ENCODE results near the gene APOBEC3F.
"Not testable (repeated sequence)": the region's sequence is repeated elsewhere in the genome, so short reads cannot be mapped to it uniquely, and the experiment has no call there.

APOBEC3F gene

DNA sequence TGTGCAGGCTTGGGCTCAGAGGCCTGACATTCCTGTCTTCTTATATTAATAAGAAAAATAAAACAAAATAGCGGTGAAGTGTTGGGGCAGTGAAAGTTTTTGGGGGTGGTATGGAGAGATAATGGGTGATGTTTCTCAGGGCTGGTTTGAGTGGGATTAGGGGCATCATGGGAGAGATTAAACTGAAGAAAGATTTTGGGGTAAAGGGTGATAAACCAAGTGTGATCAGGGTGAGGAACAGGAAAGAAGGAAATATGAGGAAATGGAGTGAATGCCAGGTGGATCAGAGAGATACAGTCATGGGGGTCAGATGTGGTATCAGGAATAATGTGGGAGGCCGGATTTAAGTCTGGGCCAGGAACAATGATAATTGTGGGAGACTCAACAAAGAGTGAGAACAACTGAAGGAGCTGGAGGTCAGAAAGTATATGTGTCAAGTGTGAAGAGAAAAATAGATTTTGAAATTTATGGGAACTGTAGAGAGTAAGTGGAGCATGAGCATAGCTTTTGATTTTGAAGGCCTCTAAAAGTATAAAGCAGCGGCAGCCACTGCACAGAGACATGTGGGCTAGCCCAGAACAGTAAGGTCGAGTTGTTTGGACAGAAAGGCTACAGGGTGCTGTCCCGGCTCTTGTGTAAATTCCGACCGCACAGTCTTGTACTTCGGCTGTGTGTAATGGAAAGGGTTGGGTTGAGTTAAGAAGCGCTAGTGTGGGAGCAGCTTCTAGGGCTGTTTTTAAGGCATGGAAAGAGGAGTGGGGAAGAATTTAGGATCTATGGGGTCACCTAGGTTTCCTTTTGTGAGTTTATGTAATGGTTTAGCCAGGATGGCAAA, 26.0 kb downstream of the APOBEC3F start:
- in situ Hi-C loops (cut with MboI; ENCODE audit: low pct_unique_long_range_greater_than_20kb, low sequenced_read_pairs), result not testable (repeated sequence)

DNA sequence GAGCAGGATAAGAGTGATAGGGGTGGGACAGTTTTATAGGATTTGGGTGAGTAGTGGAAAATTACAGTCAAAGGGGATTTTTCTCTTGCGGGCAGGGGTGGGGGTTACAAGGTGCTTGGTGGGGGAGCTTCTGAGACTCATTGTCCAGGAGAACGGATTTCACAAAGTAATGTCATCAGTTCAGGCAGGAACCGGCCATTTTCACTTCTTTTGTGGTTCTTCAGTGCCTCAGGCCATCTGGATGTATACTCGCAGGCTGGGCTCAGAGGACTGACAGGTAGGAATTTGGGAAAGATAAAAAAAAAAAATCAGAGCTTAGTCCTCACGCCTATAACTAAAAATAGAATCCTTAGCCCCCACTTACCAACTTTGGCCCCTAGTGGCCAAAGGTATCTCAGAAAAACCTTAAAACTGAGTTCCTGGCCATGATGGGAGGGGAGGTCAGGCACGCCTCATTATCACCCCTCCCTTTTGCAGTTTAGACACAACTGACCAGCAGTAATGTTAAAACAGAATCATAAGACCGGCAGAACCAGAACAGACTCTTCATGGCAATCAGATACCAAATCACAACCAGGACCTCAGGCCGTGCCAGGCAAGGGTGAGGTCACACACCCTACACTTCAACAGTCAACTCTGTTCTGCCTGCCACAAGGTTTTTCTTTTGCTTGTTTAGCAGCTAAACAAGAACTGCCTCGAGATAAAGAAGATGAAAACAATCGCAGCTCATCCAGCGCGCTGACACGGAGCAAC, 27.5 kb downstream of the APOBEC3F start:
- DNase-seq, result no peak
- in situ Hi-C loops (cut with MboI; ENCODE audit: low pct_unique_long_range_greater_than_20kb, low sequenced_read_pairs), result no loop called here

More for the DNA sequence above, 26.0 kb downstream of the APOBEC3F start:
- not testable (repeated sequence) for DNase-seq

GRCh38 chr22:39070186-39070585, 29.5 kb downstream of the APOBEC3F start:
- in situ Hi-C loops (cut with MboI; ENCODE audit: low pct_unique_long_range_greater_than_20kb, low sequenced_read_pairs), result no loop called here
- no peak for DNase-seq

- DNase-seq; in situ Hi-C loops (cut with MboI; ENCODE audit: low pct_unique_long_range_greater_than_20kb, low sequenced_read_pairs): not testable (repeated sequence)
Observed at GRCh38 chr22:39072581-39072981, 31.9 kb downstream of the APOBEC3F start.

GRCh38 chr22:39073981-39074380, 33.3 kb downstream of the APOBEC3F start:
- in situ Hi-C loops (cut with MboI; ENCODE audit: low pct_unique_long_range_greater_than_20kb, low sequenced_read_pairs), result no loop called here
- DNase-seq, result no peak

DNA sequence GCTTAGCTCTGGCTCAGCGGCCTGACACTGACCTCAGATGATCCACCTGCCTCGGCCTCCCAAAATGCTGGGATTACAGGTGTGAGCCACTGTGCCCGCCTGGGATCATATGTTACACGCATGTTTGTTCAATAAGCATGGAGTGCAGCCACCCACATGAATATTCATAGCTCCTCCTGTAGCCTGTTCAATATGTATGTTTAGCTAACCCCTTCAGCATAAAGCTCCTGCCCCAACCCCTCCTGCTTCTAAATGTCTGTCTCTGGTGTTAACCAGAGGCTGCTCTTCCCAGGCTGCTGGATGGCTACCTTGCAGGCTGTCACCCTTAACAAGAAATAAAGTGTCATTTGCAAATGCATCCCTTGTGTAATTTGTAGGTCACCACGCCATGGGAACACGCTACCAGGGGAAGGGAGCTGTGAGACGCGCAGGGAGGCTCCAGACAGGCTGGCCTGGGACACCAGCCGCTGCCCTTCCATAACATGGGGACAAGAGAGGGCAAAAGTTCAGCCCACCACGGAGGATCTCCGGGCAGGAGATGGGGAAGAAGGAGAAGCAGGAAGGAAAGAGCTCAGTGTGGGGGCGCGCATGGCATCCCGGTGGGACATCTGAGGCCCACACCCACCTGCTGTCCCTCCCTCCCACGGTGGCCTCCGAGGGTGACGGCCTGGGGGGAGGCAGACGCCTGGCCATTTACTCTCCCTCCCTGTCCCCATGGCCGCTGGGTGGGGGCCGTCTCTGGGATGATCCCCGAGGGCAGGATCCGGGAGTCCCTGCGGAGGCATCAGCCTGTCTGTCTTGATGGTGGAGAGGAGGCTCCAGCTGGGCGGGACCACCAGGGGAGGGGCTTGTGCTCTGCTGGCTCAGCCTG, 35.7 kb downstream of the APOBEC3F start:
- in situ Hi-C loops (cut with MboI; ENCODE audit: low pct_unique_long_range_greater_than_20kb, low sequenced_read_pairs); DNase-seq: not testable (repeated sequence)

DNA sequence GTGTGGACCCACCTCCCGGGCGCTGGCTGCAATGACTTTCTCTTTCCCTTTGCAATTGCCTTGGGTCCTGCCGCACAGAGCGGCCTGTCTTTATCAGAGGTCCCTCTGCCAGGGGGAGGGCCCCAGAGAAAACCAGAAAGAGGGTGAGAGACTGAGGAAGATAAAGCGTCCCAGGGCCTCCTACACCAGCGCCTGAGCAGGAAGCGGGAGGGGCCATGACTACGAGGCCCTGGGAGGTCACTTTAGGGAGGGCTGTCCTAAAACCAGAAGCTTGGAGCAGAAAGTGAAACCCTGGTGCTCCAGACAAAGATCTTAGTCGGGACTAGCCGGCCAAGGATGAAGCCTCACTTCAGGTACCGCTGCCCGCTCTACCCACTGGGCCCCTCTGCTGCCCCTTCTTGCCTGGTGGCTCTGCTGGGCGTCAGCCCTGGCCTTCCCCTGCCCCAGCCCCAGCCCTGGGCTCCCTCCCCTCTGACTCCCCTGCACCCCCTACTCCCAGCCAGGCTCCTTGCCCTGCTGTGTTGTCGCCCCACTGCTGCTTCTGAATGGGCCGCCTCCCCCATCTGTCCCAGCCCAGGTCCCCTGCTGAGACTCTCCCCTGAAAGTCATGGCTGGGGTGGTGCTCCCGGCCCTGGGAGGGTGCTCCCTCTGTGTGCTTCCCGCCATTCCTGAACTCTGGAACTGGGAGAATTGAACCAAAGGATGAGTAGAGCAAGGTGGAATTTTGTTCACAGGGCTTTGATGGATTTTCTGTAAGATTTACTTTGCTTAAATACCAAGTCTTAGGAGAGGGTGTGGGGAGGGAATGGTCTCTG, 36.6 kb downstream of the APOBEC3F start, which contains the start of gene APOBEC3G:
APOBEC3G (plus strand) TSS at position 250 of the 815 bp plus-strand sequence; CDS start at position 337, 87 bp downstream.
- in situ Hi-C loops (cut with MboI; ENCODE audit: low pct_unique_long_range_greater_than_20kb, low sequenced_read_pairs), result not testable (repeated sequence)

DNA sequence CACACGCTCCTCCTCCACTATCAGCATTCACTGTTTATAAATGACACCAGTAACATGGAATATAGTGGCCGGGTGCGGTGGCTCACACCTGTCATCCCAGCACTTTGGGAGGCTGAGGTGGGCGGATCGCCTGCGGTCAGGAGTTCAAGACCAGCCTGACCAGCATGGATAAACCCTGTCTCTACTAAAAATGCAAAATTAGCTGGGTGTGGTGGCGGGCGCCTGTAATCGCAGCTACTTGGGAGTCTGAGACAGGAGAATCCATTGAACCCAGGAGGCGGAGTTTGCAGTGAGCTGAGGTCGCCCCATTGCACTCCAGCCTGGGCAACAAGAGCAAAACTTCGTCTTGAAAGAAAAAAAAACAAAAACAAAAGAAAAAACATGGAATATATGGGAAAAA, 37.2 kb downstream of the APOBEC3F start:
- DNase-seq; in situ Hi-C loops (cut with MboI; ENCODE audit: low pct_unique_long_range_greater_than_20kb, low sequenced_read_pairs): not testable (repeated sequence)

More for the DNA sequence above, 36.6 kb downstream of the APOBEC3F start, which contains the start of gene APOBEC3G:
- DNase-seq, result peak; percentile 64

GRCh38 chr22:39078329-39078728, 37.7 kb downstream of the APOBEC3F start:
- in situ Hi-C loops (cut with MboI; ENCODE audit: low pct_unique_long_range_greater_than_20kb, low sequenced_read_pairs), result no loop called here
- no peak for DNase-seq

GRCh38 chr22:39079054-39079637, 38.5 kb downstream of the APOBEC3F start:
- in situ Hi-C loops (cut with MboI; ENCODE audit: low pct_unique_long_range_greater_than_20kb, low sequenced_read_pairs); DNase-seq: not testable (repeated sequence)

DNA sequence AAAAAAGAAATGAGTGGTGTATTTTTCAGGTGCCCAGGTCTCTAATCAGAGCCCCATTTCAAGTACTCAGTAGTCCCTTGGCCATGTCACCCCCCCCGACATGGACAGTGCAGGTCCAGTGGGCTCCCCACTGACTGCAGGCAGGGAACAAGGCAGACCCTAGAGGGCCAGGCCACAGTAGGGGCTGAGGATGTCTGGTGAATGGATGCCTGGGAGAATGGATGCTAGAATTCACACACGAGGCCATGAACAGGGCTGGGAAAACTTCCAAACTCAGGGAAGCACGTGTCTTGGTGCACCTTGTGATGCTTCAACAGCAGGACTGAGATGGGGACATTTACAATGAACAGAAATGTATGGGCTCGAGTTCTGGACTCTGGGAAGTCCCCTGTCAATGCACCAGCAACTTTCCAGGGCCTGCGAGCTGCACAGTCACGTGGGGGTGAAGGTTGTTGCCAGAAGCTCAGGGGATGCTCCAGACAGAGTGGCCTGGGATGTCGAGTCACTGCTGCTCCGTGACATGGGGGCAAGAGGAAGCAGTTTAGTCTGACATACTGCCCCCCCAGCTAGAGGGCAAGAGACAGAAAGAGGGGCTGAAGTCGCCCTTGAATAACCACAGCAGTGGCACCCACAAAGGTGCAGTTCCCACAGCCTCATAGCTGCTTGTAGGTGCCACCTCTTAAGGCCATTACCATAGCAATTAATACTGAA, 39.5 kb downstream of the APOBEC3F start:
- in situ Hi-C loops (cut with MboI; ENCODE audit: low pct_unique_long_range_greater_than_20kb, low sequenced_read_pairs), result no loop called here
- no peak for DNase-seq

GRCh38 chr22:39081016-39081415, 40.4 kb downstream of the APOBEC3F start:
- DNase-seq, result no peak
- in situ Hi-C loops (cut with MboI; ENCODE audit: low pct_unique_long_range_greater_than_20kb, low sequenced_read_pairs), result no loop called here

GRCh38 chr22:39081598-39081997, 40.9 kb downstream of the APOBEC3F start:
- in situ Hi-C loops (cut with MboI; ENCODE audit: low pct_unique_long_range_greater_than_20kb, low sequenced_read_pairs), result no loop called here

GRCh38 chr22:39083212-39084165, 42.8 kb downstream of the APOBEC3F start:
- DNase-seq, result no peak
- in situ Hi-C loops (cut with MboI; ENCODE audit: low pct_unique_long_range_greater_than_20kb, low sequenced_read_pairs), result no loop called here

More at GRCh38 chr22:39081598-39081997, 40.9 kb downstream of the APOBEC3F start:
- no peak for DNase-seq

DNA sequence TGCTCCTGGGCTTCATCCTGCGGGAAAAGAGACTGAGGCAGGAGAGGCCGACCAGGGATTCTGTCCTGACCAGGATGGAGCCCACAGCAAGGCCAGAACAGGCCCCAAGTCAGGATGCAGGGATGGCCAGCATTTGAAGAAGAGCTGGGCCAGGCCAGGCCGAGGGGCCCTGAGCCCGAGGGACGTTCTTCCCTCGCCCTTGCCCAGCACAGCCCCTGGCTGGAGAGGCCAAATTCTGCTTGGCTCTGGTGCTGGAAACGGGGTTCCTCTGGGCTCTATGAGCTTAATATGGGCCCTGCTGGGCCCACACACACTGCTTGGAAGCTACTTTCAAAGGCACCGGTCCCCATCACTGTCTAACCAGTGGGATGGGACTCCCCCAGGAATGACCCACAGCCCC, 44.0 kb downstream of the APOBEC3F start:
- no peak for DNase-seq
- in situ Hi-C loops (cut with MboI; ENCODE audit: low pct_unique_long_range_greater_than_20kb, low sequenced_read_pairs), result no loop called here

- no peak for DNase-seq
- in situ Hi-C loops (cut with MboI; ENCODE audit: low pct_unique_long_range_greater_than_20kb, low sequenced_read_pairs), result no loop called here
Observed at GRCh38 chr22:39087098-39087497, 46.4 kb downstream of the APOBEC3F start.
